ENCODE measurements around the gene TOP1. TPM values are rescaled to one million over a fixed set of nuclear protein-coding genes. Genes with fewer than 3 reads are reported as not detected.
A peak's percentile ranks its signal among the peaks of the same experiment; 100 is the strongest.

Gene TOP1
- total and polyA plus RNA-seq, 9 of the 15 experiments (the other 6 are each of a cell fraction or from before 2014, with no cell fraction given) = 26.4 to 127 (median 39.6) TPM

DNA sequence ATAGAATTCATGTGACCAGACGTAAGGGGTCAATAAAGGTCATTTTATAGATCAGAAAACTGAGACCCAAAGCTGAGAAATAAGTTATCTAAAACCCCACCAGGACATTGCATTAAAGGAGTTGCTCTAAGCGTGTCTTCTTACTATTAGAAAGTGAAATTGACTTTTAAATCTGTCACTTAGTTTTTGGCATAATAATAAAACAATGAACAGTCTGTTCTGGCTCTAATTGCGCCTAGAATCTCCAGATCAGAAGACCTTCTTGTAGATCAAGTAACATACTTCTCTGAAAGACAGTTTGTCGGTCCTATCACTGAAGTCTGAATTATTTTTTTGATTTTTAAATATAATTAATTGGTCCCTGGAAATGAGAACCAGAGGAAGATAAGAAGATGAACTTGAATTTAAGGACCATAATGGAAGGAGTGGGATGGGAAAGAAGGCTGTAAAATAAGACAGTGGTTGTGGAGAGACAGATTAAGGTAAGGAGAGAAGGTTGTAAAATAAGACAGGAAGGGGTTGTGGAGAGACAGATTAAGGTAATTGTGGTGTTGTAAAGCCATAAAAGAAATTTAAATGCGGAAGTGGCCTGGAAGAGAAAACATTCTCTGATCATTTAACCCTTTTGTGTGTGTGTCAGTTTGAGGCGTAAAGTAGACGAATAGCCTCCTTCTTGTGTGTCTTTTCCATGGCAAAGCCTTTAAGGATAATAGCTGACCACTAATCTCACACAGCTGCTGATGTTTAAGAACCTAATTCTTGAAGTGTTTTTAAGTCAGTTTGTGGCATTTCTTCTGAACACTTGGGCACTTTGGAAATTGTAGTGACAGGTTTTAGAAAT, 20.1 kb downstream of the TOP1 start (continued):
- TF ChIP-seq, protein P1, sequence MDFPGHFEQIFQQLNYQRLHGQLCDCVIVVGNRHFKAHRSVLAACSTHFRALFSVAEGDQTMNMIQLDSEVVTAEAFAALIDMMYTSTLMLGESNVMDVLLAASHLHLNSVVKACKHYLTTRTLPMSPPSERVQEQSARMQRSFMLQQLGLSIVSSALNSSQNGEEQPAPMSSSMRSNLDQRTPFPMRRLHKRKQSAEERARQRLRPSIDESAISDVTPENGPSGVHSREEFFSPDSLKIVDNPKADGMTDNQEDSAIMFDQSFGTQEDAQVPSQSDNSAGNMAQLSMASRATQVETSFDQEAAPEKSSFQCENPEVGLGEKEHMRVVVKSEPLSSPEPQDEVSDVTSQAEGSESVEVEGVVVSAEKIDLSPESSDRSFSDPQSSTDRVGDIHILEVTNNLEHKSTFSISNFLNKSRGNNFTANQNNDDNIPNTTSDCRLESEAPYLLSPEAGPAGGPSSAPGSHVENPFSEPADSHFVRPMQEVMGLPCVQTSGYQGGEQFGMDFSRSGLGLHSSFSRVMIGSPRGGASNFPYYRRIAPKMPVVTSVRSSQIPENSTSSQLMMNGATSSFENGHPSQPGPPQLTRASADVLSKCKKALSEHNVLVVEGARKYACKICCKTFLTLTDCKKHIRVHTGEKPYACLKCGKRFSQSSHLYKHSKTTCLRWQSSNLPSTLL (IDR thresholded peaks at IDR 0.05) = no peak
- TF ChIP-seq ZNF133 (CRISPR knock-in tag; IDR thresholded peaks at IDR 0.05) = no peak
- peak; percentile 57 for TF ChIP-seq CBFA2T2 (conservative IDR thresholded peaks at IDR 0.05)
- TF ChIP-seq, protein P2, sequence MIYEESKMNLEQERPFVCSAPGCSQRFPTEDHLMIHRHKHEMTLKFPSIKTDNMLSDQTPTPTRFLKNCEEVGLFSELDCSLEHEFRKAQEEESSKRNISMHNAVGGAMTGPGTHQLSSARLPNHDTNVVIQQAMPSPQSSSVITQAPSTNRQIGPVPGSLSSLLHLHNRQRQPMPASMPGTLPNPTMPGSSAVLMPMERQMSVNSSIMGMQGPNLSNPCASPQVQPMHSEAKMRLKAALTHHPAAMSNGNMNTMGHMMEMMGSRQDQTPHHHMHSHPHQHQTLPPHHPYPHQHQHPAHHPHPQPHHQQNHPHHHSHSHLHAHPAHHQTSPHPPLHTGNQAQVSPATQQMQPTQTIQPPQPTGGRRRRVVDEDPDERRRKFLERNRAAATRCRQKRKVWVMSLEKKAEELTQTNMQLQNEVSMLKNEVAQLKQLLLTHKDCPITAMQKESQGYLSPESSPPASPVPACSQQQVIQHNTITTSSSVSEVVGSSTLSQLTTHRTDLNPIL (CRISPR knock-in tag; IDR thresholded peaks at IDR 0.05) = no peak
- 0 out of 2 replicates have a peak, but pooled peaks have one; percentile 39 for TF ChIP-seq KLF16 (IDR thresholded peaks at IDR 0.05)
- peak; percentile 41; the same call in 1 of the 2 replicates for TF ChIP-seq HLTF (IDR thresholded peaks at IDR 0.05)
- TF ChIP-seq ZNF57 (CRISPR knock-in tag; IDR thresholded peaks at IDR 0.05) = no peak
- no peak for TF ChIP-seq MAFG (tag; conservative IDR thresholded peaks at IDR 0.05)
- TF ChIP-seq, protein P3, sequence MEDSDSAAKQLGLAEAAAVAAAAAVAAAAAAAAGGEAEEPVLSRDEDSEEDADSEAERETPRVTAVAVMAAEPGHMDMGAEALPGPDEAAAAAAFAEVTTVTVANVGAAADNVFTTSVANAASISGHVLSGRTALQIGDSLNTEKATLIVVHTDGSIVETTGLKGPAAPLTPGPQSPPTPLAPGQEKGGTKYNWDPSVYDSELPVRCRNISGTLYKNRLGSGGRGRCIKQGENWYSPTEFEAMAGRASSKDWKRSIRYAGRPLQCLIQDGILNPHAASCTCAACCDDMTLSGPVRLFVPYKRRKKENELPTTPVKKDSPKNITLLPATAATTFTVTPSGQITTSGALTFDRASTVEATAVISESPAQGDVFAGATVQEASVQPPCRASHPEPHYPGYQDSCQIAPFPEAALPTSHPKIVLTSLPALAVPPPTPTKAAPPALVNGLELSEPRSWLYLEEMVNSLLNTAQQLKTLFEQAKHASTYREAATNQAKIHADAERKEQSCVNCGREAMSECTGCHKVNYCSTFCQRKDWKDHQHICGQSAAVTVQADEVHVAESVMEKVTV (CRISPR knock-in tag; IDR thresholded peaks at IDR 0.05) = no peak
- TF ChIP-seq BCOR (IDR thresholded peaks at IDR 0.05) = no peak
- no peak for TF ChIP-seq ZNF354B (CRISPR knock-in tag; IDR thresholded peaks at IDR 0.05)
- peak; percentile 95 for TF ChIP-seq SPI1 (IDR thresholded peaks at IDR 0.05; ENCODE audit: borderline replicate concordance, low read depth, low read length)
- TF ChIP-seq, protein P4, sequence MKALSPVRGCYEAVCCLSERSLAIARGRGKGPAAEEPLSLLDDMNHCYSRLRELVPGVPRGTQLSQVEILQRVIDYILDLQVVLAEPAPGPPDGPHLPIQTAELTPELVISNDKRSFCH (CRISPR knock-in tag; IDR thresholded peaks at IDR 0.05) = no peak
- TF ChIP-seq, protein P4 (tag; IDR thresholded peaks at IDR 0.05) = no peak
- TF ChIP-seq, protein P5, sequence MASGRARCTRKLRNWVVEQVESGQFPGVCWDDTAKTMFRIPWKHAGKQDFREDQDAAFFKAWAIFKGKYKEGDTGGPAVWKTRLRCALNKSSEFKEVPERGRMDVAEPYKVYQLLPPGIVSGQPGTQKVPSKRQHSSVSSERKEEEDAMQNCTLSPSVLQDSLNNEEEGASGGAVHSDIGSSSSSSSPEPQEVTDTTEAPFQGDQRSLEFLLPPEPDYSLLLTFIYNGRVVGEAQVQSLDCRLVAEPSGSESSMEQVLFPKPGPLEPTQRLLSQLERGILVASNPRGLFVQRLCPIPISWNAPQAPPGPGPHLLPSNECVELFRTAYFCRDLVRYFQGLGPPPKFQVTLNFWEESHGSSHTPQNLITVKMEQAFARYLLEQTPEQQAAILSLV (tag; IDR thresholded peaks at IDR 0.05) = no peak
- TF ChIP-seq, protein P6, sequence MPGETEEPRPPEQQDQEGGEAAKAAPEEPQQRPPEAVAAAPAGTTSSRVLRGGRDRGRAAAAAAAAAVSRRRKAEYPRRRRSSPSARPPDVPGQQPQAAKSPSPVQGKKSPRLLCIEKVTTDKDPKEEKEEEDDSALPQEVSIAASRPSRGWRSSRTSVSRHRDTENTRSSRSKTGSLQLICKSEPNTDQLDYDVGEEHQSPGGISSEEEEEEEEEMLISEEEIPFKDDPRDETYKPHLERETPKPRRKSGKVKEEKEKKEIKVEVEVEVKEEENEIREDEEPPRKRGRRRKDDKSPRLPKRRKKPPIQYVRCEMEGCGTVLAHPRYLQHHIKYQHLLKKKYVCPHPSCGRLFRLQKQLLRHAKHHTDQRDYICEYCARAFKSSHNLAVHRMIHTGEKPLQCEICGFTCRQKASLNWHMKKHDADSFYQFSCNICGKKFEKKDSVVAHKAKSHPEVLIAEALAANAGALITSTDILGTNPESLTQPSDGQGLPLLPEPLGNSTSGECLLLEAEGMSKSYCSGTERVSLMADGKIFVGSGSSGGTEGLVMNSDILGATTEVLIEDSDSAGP (CRISPR knock-in tag; IDR thresholded peaks at IDR 0.05) = no peak
- no peak for TF ChIP-seq ATF1 (CRISPR knock-in tag; IDR thresholded peaks at IDR 0.05)
- TF ChIP-seq ATF1 (tag; IDR thresholded peaks at IDR 0.05) = no peak
- no peak for TF ChIP-seq SMARCC2 (IDR thresholded peaks at IDR 0.05; ENCODE audit: low read depth)
- no peak for TF ChIP-seq HDAC6 (IDR thresholded peaks at IDR 0.05; ENCODE audit: low read depth, low read length)
- no peak for TF ChIP-seq CHCHD3 (CRISPR knock-in tag; IDR thresholded peaks at IDR 0.05)
- no peak for TF ChIP-seq TAF9B (IDR thresholded peaks at IDR 0.05; ENCODE audit: partially characterized antibody)
